Measurements from ENCODE around the gene PLEKHA6.

GRCh38 chr1:204358605-204359004 lies 1.1 kb downstream of the PLEKHA6 start:
- TF ChIP-seq CTCF (IDR thresholded peaks at IDR 0.05) (no peak), POLR2A (IDR thresholded peaks at IDR 0.05) (no peak), EP300 (IDR thresholded peaks at IDR 0.05) (no peak), POLR2AphosphoS5 (IDR thresholded peaks at IDR 0.05) (no peak)
